Activated CD4-positive, alpha-beta T cell treated with anti-CD3 and anti-CD28 coated beads for 24 hours (primary cell): ENCODE data around the gene SLC7A14.

Source experiments
- DNase-seq, 2 donors: peaks; one replicate each; pipeline ENCODE4 v3.0.0-alpha.2; 2020; ENCODE audit warnings: low read depth in 2 of 2

SLC7A14 gene

DNA sequence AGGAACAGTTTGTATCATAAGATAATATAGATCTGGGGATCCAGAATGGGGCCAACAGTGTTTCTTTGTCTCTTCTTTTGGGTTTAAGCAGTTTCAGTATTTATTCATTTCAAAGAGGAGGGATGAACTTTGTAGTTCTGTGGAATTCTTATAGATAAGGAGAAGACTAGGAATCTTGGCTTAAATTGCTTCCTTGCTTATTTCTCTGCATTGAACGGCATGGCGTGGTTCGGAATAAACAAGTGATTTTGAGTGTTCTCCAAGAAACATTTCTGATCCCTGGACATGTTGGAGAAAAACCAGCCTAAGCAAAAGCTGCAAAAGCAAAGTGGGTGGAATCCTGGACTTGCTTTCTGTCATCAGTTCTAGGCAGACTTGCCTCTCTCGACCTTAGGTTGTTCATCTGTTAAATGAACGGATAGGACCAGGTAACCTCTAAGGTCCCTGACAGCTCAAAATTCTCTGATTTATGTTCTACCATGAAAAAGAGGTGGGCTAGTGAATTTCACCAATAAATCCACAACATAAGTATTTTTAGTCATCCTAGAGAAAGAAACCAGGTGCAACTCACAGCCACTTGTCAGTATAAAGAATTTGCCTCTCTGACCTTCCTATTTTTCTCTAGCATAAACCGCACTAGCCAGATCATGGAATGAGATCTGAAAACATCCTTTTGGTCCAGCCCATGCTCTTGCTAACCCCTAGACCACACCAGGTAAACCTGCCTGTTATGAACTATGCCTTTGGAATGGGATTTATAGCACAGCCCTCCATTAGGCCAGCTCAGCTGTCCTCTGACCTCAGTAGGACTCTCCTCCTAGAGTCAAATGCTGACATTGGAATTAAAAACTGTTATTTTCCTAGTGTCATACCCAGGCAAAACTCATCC lies 88.4 kb downstream of the SLC7A14 start:
- no peak for DNase-seq

DNA sequence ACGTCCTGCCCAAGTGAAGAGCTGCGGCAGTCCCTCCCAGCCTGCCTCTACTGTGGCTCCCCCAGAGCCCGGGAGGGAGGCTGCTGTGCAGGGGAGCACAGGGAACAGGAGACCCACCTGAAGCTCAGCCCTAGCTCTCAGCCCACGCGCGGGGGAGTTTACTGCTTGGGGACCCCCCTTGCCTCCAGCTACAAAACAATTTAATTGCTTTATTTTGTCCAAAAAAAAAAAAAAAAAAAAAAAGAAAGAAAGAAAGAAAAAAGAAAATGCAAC lies 89.1 kb downstream of the SLC7A14 start:
- no peak for DNase-seq

- DNase-seq: no peak
These were observed 89.6 kb downstream of the SLC7A14 start for GRCh38 chr3:170496026-170496867.

- no peak for DNase-seq
These were observed 91.1 kb downstream of the SLC7A14 start for GRCh38 chr3:170494766-170495165.

DNA sequence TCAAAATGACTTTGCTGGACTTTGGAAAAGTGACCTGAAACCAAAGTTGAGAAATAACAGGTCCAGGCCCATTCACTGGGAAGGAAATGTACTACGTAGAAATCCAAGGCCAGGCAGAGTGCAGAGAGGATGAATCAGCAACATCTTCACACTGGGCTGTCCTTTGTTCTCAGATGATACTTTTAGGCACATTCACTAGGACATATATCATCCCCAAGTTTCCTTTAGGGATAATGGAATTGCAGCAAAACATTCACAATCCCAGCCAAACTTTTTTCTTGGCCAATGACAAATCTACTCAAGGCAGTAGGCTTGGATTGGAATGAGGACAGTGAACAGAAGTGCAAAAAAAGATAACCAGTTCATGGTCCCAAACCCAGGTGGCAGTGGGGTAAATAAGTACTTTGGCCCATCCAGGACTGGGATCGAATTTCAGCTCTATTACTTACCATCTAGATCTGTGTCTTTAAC lies 92.1 kb downstream of the SLC7A14 start:
- no peak for DNase-seq

DNA sequence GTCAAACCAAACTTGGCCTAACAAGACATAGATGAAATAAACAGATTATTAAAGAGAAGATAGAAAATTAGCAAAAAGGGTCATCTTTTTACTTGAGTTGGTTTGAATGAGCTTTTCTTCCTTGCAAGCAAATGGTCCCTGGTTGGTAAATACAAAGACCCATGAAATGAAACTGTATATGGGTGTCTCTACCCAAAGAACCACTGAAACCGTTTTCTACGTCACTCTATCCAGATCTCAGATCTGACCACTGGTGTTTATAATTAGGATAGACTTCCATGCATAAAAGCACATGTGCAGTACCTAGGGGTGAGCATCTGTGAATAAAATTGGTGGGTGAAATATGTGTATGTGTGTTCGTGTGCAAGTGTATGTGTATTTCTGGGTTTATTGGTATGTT lies 94.0 kb downstream of the SLC7A14 start:
- no peak for DNase-seq

DNA sequence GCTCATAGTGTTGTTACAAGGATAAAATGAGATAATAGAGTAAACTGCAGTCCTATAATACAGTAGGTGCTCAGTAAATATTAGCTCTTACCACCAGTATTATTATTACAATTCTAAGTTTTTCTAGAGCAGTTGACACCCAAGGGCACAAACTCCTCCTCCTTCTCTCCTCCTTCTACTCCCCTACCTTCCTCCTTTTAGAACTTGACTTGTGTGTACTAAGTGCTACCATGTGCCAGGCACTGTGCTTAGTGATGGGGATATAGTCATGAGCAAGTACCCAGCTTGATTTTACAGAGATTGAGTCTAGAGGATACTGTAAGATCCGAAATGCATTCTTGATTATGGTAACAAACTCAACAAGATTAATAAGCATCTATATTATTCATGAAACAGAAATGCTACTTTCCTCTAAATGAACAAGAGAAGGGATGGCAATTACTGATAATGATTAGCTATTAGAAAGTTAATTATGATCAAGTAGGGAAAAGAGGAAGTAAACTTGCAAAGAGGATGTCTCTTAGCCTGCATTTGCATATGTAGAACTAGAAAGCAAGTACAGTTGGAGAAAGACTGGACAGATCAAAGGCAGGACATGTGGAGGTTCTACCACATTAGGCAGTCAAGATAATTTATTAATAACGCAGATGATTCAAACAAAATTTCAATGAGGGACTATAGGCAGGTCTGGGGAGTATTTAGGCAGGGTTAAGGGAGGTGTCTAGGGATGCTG lies 94.9 kb downstream of the SLC7A14 start:
- DNase-seq: no peak

- DNase-seq: no peak
These were observed 97.1 kb downstream of the SLC7A14 start for GRCh38 chr3:170488802-170489201.

- DNase-seq: no peak
These were observed 98.8 kb downstream of the SLC7A14 start for GRCh38 chr3:170487031-170487430.

DNA sequence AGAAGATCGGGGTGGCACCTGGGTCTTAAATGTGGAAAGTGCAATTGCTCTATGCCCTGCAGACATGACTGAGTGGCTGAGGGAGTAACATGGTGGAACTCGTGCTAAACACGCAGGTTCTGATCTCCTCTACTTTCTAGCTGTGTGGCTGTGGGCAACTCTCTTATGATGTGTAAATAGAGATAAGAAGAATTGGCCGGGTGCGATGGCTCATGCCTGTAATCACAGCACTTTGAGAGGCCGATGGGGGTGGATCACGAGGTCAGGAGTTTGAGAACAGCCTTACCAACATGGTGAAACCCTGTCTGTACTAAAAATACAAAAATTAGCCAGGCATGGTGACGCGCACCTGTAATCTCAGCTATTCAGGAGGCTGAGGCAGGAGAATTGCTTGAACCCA lies 99.5 kb downstream of the SLC7A14 start:
- no peak for DNase-seq

GRCh38 chr3:170485696-170486095 lies 100.2 kb downstream of the SLC7A14 start:
- no peak for DNase-seq

DNA sequence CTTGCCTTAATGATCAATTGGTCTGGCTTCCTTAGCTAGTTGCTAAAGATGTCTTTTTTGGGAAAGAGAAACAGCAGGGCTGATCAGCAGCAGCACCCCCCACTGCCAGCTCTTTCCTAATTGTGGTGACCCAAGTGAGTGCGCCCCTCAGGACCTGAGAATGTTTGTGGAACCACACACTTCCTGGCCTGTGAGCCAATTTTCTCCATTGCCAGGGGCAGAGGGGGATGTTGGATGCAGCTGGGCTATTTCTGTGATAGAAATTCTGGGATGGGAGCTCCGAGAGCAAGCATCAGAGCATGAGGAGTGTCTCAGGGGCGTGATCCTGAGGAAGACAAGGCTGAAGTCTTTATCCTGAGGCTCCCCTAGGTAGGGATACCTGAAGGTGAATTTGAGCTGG lies 100.6 kb downstream of the SLC7A14 start:
- no peak for DNase-seq

DNA sequence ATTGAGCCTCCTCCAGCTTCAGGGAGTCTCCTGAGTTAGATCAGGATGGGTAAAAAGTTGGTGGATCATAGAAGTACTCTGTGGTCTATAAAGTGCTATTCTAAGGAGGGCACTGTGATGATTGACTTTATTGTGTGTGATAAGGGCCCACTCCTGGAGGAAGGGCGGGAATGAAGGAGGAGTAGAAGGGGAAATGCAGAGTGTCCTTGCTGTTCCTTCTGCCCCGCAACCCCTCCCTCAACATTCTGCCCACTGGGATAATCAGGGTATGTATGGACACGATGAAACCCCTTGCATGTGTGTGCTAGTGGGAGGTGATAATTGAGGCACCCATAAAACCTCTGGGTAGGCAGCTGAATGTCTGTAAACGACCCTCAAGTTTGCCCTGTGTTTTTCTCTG lies 101.0 kb downstream of the SLC7A14 start:
- no peak for DNase-seq

- DNase-seq: no peak
These were observed 102.2 kb downstream of the SLC7A14 start for GRCh38 chr3:170483485-170484262.

DNA sequence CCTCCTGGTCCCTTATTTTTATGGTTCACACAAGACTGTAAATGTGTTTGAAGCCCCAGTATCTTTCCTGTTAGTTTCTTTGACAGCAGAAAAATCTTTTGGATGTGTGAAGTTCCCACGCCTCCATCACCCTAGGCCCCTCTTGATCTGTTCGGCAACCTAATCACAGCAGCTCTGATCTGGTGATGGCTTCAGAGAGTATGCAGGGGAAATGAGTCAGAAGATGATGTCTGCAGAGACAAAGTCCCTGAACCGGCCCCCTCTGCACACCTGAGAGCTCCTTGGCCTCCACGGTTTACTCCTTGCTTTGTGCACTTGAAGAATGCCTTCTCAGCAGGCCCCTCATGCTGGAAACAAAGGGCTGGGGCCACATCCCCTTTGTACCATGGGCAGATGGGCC lies 103.7 kb downstream of the SLC7A14 start:
- DNase-seq: no peak

- DNase-seq: no peak
These were observed 105.8 kb downstream of the SLC7A14 start for GRCh38 chr3:170480111-170480510.

- DNase-seq: no peak
These were observed 108.5 kb downstream of the SLC7A14 start for GRCh38 chr3:170477395-170477794.

GRCh38 chr3:170476291-170476690 lies 109.6 kb downstream of the SLC7A14 start:
- no peak for DNase-seq

DNA sequence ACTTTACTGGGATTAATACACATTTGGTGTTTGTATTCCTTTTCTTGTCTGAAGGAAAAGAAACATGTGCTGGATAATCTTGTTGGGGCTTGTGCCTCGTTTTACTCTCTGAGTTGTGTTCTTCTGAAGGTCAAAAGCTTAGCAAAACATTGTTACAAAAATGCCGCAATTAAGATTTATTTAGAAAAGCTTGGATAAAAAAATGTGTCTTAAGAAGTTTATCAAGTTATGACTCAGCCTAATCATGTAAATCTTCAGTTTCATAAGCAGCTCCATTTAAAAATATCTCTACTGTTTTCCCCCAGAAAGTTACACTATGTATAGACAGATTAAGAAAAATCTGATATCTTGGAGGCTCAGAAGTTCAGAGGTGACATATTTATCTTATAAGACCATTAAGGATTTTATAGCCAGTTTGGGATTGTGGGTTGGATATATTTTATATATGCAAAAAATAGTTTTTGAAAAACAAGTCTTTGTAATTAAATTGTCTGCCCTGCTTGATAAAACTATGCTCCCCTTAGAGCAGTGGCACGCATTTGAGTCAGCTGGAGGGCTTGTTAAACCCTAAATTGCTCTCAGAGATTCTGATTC lies 110.7 kb downstream of the SLC7A14 start:
- no peak for DNase-seq

- no peak for DNase-seq
These were observed 112.5 kb downstream of the SLC7A14 start for GRCh38 chr3:170473358-170473757.

DNA sequence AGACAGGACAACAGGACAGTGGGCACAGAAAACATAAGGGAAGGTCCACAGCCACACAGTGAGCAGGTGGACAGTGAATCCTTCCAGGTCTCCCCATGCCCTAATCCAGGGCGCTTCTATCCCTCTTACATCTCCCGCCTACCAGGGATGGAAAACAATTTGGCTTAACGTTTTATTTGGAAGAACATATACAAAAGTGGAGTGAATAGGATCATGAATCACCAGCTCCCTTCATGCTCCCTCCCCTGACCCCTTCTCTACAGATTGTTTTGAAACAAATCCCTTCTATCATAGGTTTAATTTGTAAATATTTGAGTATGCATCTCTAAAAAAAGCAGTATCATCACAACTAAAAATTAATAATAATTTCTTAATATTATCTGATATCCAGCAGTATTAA lies 114.7 kb downstream of the SLC7A14 start:
- no peak for DNase-seq
